Renal pelvis (tissue), 4 donors: ENCODE data around the gene CENPO. TPM values are rescaled to one million over a fixed set of nuclear protein-coding genes. Genes with fewer than 3 reads are reported as not detected.
"Not testable (repeated sequence)": the region's sequence is repeated elsewhere in the genome, so short reads cannot be mapped to it uniquely, and the experiment has no call there.

ENCODE experiments used
- DNase-seq: peaks from one replicate; pipeline ENCODE4 v3.0.0-alpha.2; 2013
- polyA plus RNA-seq, 3 donors: library from polyadenylated mRNA; unstranded; fragments of 120-200 nt; gene quantifications; one replicate each; pipeline ENCODE4 v1.2.1, GENCODE V29; 2013; ENCODE audit not compliant: insufficient read length in 3 of 3

The CENPO gene
- polyA plus RNA-seq, 3 donors: 17.8 to 20.9 (median 19.8) TPM

- DNase-seq: not testable (repeated sequence)
Measured at GRCh38 chr2:24835411-24835810, 42.2 kb downstream of the CENPO start.

GRCh38 chr2:24836206-24836605 lies 43.0 kb downstream of the CENPO start:
- DNase-seq: no peak

GRCh38 chr2:24836706-24837105 lies 43.5 kb downstream of the CENPO start:
- no peak for DNase-seq

- no peak for DNase-seq
Measured at GRCh38 chr2:24837996-24838513, 44.8 kb downstream of the CENPO start.

GRCh38 chr2:24838541-24838940 lies 45.3 kb downstream of the CENPO start:
- DNase-seq: no peak

GRCh38 chr2:24839729-24840128 lies 46.5 kb downstream of the CENPO start:
- no peak for DNase-seq

GRCh38 chr2:24840164-24840869 lies 47.1 kb downstream of the CENPO start:
- DNase-seq: no peak

GRCh38 chr2:24840962-24841945 lies 48.0 kb downstream of the CENPO start:
- DNase-seq: no peak

- no peak for DNase-seq
Measured at GRCh38 chr2:24842081-24843050, 49.1 kb downstream of the CENPO start.

GRCh38 chr2:24843330-24843860 lies 50.2 kb downstream of the CENPO start:
- DNase-seq: no peak

- DNase-seq: no peak
Measured at GRCh38 chr2:24844023-24844685, 50.9 kb downstream of the CENPO start.

GRCh38 chr2:24845691-24846090 lies 52.5 kb downstream of the CENPO start:
- no peak for DNase-seq

- DNase-seq: peak; percentile 31
Measured at GRCh38 chr2:24850944-24851343, 57.7 kb downstream of the CENPO start.

GRCh38 chr2:24852026-24852425 lies 58.8 kb downstream of the CENPO start:
- DNase-seq: no peak

GRCh38 chr2:24852431-24853020 lies 59.3 kb downstream of the CENPO start:
- DNase-seq: no peak

- DNase-seq: no peak
Measured at GRCh38 chr2:24853046-24853445, 59.8 kb downstream of the CENPO start.

GRCh38 chr2:24853996-24854395 lies 60.8 kb downstream of the CENPO start:
- DNase-seq: no peak

- peak; percentile 45 for DNase-seq
Measured at GRCh38 chr2:24855022-24855622, 61.9 kb downstream of the CENPO start.

GRCh38 chr2:24855726-24856125 lies 62.5 kb downstream of the CENPO start:
- DNase-seq: no peak

GRCh38 chr2:24856791-24857211 lies 63.6 kb downstream of the CENPO start:
- DNase-seq: no peak
